ENCODE results near the gene CARNS1. TPM values are rescaled to one million over a fixed set of nuclear protein-coding genes. Genes with fewer than 3 reads are reported as not detected.

The CARNS1 gene
- total and polyA plus RNA-seq, 9 of the 15 experiments (the other 6 are each of a cell fraction or from before 2014, with no cell fraction given), result 0.01 to 0.18 (median 0.06) TPM; not detected in 3

DNA sequence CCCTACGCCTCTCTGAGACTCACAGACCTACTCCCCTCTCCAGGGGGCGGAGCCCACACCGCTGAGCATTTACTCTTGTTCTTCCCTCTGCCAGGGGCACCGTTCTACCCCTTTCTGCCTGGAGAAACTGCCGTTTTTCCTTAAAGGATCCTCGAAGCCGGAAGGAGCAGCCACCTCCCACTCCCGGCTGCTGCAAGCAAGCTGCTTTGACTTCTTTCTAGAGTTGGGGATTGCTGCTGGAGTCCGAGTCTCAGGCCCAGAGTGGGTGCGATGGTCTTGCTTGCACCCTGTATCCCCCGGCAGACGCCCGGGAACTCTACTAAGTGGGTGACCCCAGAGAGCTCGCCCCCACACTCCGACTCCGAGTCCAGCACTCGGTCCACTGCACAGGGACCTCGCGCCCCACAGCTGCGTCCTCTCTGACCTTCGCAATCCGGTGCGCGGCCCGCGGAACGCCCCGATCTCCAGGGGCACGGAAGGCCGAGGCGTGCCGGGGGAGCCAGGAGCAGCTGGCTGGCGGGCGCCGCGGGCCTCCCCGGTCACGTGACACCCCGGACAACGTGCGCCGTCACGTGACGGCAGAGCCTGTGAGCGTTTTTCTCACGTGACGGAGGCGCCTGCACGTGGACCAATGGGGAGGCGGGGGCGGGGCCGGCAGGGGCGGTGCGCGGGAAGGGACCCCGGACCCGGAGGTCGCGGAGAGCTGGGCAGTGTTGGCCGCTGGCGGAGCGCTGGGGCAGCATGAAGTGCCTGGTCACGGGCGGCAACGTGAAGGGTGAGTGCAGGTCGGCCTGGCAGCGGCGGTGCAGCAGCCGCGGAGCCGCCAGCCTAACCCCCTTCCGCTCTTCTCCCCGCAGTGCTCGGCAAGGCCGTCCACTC is 23.9 kb upstream of the CARNS1 start, which contains the start of gene RAD9A (continued):
- TF ChIP-seq, protein P1, sequence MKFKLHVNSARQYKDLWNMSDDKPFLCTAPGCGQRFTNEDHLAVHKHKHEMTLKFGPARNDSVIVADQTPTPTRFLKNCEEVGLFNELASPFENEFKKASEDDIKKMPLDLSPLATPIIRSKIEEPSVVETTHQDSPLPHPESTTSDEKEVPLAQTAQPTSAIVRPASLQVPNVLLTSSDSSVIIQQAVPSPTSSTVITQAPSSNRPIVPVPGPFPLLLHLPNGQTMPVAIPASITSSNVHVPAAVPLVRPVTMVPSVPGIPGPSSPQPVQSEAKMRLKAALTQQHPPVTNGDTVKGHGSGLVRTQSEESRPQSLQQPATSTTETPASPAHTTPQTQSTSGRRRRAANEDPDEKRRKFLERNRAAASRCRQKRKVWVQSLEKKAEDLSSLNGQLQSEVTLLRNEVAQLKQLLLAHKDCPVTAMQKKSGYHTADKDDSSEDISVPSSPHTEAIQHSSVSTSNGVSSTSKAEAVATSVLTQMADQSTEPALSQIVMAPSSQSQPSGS (CRISPR knock-in tag; IDR thresholded peaks at IDR 0.05), result peak; percentile 8; the same call in 1 of the 2 replicates
- TF ChIP-seq, protein P2, sequence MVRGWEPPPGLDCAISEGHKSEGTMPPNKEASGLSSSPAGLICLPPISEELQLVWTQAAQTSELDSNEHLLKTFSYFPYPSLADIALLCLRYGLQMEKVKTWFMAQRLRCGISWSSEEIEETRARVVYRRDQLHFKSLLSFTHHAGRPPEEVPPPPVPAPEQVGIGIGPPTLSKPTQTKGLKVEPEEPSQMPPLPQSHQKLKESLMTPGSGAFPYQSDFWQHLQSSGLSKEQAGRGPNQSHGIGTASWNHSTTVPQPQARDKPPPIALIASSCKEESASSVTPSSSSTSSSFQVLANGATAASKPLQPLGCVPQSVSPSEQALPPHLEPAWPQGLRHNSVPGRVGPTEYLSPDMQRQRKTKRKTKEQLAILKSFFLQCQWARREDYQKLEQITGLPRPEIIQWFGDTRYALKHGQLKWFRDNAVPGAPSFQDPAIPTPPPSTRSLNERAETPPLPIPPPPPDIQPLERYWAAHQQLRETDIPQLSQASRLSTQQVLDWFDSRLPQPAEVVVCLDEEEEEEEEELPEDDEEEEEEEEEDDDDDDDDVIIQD (CRISPR knock-in tag; IDR thresholded peaks at IDR 0.05), result no peak
- TF ChIP-seq ZBED1 (IDR thresholded peaks at IDR 0.05) (no peak; the same call in 1 of the 2 replicates), NCOA4 (IDR thresholded peaks at IDR 0.05; ENCODE audit: partially characterized antibody) (no peak), KLF10 (CRISPR knock-in tag; IDR thresholded peaks at IDR 0.05) (no peak), BACH1 (tag; IDR thresholded peaks at IDR 0.05) (no peak), SMARCA4 (IDR thresholded peaks at IDR 0.05) (no peak), ZFX (CRISPR knock-in tag; IDR thresholded peaks at IDR 0.05) (peak; percentile 85), RBBP5 (IDR thresholded peaks at IDR 0.05; ENCODE audit: borderline replicate concordance, insufficient read depth, low read length, poor library complexity, severe bottlenecking) (peak; percentile 87), RFX7 (CRISPR knock-in tag; IDR thresholded peaks at IDR 0.05) (no peak), KAT7 (CRISPR knock-in tag; IDR thresholded peaks at IDR 0.05; ENCODE audit: borderline replicate concordance) (peak; percentile 82), MAFF (IDR thresholded peaks at IDR 0.05; ENCODE audit: low read length) (no peak), TAL1 (IDR thresholded peaks at IDR 0.05) (no peak), CBX1 (IDR thresholded peaks at IDR 0.05; ENCODE audit: low read depth) (peak; percentile 79; the same call in 1 of the 2 replicates)
- TF ChIP-seq, protein P3, sequence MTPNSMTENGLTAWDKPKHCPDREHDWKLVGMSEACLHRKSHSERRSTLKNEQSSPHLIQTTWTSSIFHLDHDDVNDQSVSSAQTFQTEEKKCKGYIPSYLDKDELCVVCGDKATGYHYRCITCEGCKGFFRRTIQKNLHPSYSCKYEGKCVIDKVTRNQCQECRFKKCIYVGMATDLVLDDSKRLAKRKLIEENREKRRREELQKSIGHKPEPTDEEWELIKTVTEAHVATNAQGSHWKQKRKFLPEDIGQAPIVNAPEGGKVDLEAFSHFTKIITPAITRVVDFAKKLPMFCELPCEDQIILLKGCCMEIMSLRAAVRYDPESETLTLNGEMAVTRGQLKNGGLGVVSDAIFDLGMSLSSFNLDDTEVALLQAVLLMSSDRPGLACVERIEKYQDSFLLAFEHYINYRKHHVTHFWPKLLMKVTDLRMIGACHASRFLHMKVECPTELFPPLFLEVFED (CRISPR knock-in tag; conservative IDR thresholded peaks at IDR 0.05), result no peak
- TF ChIP-seq, protein P4, sequence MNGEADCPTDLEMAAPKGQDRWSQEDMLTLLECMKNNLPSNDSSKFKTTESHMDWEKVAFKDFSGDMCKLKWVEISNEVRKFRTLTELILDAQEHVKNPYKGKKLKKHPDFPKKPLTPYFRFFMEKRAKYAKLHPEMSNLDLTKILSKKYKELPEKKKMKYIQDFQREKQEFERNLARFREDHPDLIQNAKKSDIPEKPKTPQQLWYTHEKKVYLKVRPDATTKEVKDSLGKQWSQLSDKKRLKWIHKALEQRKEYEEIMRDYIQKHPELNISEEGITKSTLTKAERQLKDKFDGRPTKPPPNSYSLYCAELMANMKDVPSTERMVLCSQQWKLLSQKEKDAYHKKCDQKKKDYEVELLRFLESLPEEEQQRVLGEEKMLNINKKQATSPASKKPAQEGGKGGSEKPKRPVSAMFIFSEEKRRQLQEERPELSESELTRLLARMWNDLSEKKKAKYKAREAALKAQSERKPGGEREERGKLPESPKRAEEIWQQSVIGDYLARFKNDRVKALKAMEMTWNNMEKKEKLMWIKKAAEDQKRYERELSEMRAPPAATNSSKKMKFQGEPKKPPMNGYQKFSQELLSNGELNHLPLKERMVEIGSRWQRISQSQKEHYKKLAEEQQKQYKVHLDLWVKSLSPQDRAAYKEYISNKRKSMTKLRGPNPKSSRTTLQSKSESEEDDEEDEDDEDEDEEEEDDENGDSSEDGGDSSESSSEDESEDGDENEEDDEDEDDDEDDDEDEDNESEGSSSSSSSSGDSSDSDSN (IDR thresholded peaks at IDR 0.05; ENCODE audit: borderline replicate concordance in 1 of 2, low read depth in 2 of 2, low read length in 2 of 2), result 0 out of 4 replicates have a peak, but pooled peaks of 1 of the 2 experiments have one; percentile 34
- TF ChIP-seq, protein P5, sequence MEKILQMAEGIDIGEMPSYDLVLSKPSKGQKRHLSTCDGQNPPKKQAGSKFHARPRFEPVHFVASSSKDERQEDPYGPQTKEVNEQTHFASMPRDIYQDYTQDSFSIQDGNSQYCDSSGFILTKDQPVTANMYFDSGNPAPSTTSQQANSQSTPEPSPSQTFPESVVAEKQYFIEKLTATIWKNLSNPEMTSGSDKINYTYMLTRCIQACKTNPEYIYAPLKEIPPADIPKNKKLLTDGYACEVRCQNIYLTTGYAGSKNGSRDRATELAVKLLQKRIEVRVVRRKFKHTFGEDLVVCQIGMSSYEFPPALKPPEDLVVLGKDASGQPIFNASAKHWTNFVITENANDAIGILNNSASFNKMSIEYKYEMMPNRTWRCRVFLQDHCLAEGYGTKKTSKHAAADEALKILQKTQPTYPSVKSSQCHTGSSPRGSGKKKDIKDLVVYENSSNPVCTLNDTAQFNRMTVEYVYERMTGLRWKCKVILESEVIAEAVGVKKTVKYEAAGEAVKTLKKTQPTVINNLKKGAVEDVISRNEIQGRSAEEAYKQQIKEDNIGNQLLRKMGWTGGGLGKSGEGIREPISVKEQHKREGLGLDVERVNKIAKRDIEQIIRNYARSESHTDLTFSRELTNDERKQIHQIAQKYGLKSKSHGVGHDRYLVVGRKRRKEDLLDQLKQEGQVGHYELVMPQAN (IDR thresholded peaks at IDR 0.05; ENCODE audit: borderline replicate concordance), result peak; percentile 98

Data from K562 (cell line).